Ammon's horn (tissue), 1 donor: Measurements from ENCODE around the gene LIG3.
"Not testable (repeated sequence)": the region's sequence is repeated elsewhere in the genome, so short reads cannot be mapped to it uniquely, and the experiment has no call there.

ENCODE experiments used
- DNase-seq: peaks from one replicate; pipeline ENCODE4 v3.0.0-alpha.2; 2016; ENCODE audit warnings: low spot score

The LIG3 gene

DNA sequence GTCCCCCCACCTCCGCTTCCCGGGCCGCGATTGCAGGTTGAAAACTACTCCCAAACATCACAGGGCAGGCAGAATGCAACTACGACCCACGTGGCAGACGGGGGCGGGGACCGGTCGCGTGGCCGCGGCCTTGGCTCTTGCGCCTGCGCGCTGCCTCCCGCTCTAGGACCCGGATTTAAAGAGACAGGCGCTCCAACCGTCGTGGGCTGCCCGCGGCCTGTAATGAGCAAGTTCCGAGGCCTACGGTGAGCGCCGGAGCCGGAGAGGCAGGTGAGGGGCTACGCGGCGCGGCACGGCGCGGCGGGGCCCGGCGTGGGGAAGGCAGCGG lies at the start of gene LIG3:
LIG3 (plus strand) TSS at position 160 of the 328 bp plus-strand sequence. CDS start 2,494 bp downstream, outside the sequence.
- peak; percentile 93 for DNase-seq

DNA sequence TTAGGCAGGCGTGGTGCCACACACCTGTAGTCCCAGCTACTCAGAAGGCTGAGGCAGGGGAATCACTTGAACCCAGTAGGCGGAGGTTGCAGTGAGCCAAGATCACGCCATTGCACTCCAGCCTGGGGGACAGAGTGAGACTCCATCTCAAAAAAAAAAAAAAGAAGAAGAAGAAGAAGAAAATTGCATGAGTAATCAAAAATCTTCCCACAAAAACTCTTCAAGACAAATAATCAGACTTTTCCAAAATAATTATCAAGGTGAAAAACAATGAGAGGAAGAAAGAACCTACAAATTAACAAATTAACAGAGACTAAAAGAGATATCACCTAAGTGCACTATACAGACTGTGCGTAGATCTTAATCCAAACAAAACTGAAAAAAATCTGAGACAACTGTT lies 29.5 kb upstream of the LIG3 start:
- not testable (repeated sequence) for DNase-seq

DNA sequence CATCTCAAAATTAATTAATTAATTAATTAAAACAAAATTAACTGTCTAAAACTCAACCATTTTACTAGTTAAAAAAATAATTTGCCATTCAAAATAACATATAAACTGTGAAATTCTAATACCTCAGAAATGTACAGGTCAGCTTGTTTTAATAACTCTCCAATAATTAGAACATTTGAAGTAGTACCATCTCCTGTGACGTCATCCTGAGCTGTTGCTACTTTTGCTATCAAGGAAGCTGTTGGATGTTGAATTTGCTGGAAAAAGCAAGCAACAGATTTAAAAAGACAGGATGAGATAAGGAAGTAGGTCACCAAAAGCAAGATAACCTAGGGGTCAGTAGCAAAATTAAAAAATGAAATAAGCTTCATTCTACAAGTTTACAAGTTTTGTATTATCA lies 21.9 kb upstream of the LIG3 start:
- no peak for DNase-seq

DNA sequence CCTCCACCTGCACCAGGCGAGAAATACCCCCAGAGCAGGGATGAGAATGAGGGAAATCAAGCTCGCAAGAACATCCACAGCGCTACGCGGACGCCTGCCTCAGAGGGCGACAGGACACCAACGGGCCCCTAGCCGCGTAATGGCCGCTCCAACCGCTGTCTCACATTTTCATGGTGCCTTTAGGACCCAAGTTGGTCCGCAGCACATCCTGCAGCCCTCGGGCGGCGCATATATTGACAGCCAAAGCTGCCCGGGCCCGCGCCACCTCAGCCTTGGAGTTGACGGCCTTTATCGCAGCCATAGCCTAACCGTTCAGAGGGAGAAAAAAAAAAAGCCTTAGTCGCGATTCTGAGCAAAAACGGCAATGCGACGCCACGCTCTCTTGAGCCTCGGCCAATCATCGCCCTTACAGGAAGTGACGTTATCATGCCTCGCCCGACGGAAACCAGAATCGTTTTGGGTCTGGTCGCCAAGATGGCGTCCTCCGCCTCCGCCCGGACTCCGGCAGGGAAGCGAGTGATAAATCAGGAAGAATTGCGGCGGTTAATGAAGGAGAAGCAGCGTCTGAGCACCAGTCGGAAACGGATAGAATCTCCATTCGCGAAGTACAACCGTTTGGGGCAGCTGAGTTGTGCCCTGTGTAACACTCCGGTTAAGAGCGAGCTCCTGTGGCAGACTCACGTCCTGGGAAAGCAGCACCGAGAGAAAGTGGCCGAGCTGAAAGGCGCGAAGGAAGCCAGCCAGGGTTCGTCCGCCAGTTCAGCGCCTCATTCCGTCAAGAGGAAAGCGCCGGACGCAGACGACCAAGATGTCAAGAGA lies 19.0 kb upstream of the LIG3 start, which contains the start of the genes CCT6B and ZNF830:
CCT6B (minus strand) TSS at position 368 of the 819 bp plus-strand sequence; CDS start at position 301, 67 bp downstream.
ZNF830 (plus strand) TSS at position 448 of the 819 bp plus-strand sequence; CDS start at position 475, 27 bp downstream.
- peak; percentile 96 for DNase-seq

DNA sequence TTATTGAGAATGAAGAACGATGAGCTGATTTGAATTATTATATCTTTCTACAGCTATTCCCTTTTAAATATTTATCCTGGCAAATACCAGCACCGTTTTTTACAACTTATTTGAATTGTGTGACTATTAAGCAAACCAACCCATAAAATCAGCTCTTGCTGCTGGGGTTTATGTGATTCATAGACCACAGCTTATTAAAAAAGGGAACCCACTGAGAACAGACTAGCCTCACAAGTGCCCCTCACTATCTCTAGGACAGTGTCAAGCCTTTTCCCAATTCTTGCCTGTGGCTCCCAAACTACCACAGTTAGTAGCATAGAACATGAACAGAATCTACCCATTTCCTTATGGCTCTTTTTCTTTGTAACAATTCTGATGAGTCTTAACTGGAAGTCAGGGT lies 6.1 kb upstream of the LIG3 start:
- DNase-seq, result no peak

DNA sequence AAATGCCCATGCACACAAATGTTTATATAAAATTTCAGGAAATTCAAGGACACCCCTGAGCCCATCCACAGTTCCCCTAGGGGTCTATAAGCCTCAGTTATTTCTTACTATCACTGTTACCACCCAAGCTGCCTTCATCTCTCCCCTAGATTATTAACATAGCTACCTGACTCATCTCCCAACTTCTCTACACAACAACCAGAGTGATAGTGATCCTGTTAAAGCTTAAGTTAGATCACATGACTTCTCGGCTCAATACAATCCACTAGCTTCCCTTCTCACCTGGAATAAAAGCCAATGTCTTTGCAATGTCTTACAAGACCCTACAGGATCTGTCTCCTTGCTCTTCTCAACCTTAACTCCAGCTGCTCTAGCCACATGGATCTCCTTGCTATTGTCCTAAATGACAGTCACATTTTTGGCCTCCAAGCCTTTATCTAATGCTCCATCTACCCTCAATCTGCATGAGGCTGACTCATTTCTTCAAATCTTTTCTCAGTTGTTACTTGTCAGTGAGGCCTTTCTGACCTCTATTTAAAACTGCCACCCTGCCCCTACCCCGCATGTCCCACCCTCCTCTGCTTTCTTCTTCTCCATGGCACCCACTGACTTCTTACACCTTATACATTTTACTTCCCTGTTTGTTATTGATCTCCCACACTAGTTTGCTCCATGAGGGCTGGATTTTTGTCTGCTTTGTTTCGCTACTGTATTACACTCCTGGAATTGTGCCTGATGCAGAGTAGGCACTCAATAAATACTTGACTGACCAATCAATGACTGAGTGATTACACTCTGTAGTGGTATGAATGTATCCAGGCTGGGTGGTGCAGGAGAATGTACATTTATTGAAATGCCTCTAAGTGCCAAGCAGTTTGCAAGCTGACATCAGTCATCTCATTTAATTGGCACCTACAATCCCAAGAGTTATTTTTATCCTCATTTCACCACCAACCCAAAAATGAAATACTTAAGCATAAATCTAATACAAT lies 5.2 kb upstream of the LIG3 start:
- no peak for DNase-seq

DNA sequence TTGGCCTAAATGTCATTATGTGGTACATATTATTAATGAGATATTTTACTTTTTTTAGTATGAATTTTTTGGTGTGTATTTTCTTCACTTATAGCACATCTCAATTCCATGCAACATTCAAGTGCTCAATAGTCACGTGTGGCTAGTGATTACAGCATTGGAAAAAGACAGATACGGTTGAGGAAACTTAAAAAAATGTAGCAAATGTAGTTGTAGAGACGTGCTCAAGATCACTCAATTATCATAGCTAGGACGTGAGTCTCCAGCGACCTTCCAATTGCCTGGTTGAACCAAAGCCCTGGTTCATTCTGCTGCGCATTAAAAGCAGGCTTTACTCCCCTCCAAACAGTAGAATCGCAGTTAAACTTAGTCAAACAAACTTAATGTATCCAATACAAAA lies 1.2 kb upstream of the LIG3 start:
- no peak for DNase-seq

DNA sequence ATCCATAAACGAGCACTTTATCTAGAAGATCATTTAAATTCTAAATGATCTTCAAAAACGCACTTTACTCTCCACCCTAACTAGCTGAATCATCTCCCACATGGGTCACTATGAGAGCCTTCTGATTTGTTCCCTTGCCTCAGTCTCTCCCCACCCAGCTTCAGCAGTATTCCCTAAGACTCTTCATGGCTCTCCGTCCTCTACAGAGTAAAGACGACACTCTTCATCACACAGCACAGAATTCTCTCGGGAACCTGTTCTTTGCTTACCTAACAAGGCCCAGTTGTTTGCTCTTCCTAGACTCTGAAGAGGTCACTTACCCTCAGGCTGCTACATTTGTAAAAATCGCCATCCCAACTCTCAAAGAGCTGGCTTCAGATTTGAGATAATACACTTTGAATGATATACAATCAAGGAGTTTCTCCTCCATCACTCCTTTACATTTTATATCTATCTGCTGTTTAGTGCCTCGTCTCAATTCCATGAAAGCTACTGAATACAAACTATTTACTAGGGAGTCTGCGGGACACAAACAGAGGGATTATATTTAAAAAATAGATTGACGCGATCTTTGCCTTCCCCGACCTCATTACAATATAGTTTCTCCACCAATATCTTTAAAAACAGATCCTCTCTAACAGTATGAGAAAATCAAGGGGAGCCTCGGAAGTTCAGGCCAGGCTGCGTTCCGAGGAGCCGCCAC lies 511 bp upstream of the LIG3 start:
- DNase-seq, result no peak

DNA sequence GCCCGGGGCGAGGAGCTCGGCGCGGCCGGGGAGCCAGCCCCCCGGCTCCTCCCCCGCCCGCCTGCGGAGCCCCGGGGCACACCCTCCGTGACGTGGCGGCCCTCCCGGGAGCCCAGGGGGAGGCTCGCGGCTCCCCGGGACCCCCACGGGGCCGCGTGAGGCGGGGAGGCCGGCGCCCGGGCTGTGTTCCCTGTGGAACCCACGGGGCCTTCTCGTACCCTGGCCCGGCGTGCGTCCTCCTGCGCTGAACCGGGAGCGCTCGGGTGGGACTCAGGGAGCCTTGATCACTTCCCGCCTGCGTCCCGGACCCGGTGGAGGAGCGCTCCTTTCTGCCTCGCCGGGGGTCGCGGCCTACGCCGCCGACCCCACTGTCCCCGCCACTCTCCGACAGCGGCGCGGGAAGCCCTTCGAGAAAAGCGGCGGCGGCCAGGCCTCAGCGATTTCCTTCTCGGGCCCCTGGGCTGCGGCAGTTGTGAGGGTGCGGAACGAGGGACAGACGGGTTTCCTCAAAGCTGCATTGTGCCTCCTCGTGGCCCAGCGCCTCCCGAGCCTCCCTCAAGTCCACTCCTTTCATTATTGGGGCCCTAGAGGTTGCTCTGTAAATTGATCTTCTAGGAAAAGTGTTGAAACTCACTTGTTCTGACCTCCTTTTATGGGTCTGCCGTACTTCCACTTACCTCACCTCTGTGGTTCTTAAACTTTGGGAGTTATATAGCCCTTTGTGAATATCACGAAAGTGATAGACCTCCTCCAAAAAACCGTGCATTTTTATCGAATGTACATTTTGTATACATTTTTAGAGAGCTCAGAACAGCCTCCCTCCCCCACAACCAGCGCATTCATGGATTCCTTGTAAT lies 597 bp downstream of the LIG3 start:
- DNase-seq, result peak; percentile 78

DNA sequence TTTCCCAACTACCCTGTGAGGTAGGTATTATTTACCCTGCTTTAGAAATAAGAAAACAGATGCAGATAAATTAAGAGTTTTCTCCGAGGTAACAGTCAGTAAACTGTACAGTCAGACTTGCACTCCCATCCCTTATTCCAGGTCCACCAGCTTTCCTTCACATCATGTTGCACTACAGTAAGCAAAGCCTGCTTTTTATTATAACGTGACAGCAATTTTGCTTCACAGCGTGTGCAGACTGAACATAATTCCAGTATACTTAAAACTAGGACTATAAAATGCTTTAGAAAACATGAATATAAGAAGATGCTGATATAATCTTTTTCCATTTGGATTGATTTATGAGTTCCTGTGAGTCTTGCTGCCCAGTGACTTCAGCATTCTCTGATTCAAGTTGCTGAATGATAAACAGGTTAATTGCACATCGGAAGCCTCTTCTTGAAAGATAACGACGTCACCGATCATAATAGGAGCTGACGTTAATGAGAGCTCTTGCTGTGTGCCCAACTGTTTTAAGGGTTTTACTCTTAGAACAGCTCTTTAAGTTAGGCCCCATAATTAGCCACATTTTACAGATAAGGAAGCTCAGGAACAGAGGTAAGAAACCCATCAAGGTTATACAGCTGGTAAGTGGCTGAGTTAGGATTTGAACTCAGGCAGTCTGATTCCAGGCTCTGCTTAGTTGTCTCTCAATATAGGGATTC lies 1.4 kb downstream of the LIG3 start:
- no peak for DNase-seq

DNA sequence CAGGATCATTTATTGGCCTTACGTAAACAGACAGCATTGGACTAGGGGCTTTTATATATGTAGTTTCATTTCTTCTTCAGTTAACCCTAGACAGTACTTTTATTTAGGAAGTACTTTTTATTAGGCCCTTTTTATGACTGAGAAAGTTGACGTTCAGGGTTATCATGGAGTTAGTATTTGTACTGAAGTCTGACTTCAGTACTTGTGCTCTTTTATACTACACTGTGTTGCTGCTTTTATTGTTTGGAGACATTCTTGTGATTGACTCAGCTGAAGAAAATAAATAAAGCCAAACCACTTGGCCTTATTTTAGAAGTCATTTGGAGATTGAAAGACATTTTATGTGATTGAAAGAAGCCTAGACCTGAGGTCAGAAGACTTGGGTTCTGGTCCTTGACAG lies 6.9 kb downstream of the LIG3 start:
- no peak for DNase-seq

DNA sequence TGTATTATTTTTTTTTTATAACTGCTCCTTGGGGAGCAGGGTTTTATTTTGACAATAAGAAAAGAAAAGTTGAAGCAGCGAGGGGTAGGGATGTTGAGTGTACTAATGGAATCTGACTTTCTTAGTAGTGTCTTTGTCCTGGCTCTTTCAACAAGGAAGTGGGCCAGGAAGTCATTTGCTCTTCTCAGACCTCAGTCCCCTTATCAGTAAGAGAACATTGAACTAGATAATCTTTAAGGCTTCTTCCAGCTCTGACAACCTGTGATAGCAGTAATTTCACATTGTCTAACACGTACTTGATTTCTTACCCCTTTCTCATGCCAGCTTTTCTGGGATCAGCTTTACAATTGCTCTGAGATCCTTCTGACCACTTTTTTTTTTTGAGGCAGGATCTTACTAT lies 8.3 kb downstream of the LIG3 start:
- no peak for DNase-seq

DNA sequence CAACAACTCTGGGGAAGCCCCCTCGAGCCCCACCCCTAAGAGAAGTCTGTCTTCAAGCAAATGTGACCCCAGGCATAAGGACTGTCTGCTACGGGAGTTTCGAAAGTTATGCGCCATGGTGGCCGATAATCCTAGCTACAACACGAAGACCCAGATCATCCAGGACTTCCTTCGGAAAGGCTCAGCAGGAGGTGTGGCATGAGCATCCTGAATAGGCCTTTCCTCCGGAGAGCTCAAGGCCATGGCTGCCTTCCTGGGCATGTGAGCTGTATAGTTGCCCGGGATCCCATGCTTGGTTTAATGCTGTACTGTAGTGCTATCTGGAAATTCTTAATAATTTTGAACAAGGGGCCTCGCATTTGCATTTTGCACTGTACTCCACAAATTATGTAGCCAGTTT lies 9.2 kb downstream of the LIG3 start:
- no peak for DNase-seq

DNA sequence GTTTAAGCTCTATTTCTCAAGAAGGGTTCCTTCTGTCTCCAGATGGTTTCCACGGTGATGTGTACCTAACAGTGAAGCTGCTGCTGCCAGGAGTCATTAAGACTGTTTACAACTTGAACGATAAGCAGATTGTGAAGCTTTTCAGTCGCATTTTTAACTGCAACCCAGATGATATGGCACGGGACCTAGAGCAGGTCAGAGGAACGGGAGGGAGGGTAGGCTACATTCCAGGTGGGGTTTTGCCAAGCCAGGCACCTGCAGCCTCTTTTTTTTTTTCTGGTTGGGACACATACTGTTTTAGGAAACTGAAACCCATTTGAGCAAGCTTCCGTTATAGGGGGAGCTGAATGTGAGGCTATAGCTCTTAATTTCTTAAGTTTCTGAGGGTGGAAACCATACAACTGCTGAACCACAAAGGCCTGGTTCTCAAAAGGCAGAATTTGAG lies 10.6 kb downstream of the LIG3 start:
- DNase-seq, result no peak

DNA sequence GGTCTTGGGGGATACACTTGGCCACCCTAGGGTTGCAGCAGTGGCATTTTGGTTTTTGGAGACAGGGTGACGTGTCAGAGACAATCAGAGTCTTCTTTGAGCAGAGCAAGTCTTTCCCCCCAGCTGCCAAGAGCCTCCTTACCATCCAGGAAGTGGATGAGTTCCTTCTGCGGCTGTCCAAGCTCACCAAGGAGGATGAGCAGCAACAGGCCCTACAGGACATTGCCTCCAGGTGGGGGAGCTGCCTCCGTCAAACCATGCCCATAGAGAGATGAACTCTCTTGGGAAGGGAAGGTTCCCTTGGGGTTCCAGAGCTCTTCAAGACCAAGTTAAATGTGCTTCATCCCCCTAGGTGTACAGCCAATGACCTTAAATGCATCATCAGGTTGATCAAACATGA lies 11.3 kb downstream of the LIG3 start:
- no peak for DNase-seq

DNA sequence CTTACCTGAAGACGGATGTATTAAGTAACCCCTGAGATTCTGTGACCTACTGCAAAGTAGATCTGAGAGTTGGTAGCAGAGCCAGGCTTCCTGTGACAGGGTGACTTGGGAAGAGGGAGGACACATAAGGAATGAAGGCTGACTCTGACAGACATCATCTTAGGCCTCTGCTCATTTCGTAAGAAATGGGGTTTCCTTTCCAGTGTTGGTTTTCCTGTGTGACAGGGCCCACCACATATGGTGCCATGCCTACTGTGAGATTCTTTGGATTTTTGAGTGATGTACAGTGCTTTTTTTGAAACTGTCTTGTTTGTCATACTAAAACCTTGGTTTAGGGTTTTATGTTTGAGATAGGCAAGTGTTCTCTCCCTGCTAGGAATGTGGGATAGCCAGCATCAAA lies 12.7 kb downstream of the LIG3 start:
- DNase-seq, result no peak

DNA sequence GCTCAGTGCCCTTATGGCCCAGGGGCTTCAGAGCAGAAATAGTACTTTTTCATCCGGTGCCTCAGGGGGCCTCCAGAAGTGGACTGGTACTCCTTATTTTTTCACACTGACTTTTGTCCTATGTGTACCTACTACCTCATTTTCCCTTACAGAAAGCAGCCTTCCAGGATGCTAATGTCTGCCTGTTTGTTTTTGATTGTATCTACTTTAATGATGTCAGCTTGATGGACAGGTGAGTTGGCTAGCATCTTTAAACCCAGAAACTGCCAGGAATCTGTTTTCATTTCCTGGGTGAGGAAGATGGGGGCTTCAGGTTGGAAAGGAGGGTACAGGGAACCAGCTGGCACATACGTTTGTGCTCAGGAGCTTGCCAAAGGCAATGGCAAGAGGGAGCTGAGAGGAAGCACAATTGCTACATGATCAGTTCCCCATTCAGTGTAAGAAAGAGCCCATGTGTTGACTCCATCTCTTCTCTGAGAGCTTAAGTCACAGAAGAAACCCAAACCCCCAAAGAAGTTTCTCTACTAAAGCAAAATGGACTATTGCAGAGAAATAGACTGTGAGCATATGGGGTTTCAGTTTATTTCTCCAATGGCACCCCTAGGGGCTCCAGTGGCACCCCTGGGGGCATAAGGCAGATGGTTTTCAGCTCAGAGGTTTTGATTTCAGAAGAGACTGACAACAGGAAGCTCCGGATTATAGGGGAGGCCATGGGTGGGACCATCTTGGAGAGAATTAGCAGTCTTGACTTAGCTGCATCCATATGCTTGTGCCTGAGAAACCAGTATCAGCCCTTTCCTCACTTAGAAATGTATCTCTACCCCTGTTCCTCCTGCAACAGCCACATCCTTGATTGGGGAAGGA lies 16.3 kb downstream of the LIG3 start:
- no peak for DNase-seq

DNA sequence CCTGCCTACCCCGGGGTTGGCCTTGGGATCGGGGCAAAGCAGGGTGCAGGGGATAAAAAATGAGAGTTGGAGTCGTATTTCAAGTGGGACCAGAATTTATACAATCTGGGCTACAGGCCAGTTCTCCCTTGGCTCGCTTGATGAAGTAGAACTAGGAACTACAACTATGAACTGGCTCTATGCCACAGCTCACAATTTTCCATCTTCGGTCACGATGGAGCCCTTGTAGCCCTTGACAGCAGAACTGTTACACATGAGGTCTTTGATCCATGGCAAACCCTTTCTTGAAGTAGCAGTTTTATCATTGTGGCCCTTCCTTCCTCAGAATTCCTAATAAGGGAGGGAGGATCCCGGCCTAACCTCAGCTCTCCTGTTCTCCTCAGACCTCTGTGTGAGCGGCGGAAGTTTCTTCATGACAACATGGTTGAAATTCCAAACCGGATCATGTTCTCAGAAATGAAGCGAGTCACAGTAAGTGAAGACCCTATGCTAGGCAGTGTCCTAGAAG lies 17.1 kb downstream of the LIG3 start:
- no peak for DNase-seq

DNA sequence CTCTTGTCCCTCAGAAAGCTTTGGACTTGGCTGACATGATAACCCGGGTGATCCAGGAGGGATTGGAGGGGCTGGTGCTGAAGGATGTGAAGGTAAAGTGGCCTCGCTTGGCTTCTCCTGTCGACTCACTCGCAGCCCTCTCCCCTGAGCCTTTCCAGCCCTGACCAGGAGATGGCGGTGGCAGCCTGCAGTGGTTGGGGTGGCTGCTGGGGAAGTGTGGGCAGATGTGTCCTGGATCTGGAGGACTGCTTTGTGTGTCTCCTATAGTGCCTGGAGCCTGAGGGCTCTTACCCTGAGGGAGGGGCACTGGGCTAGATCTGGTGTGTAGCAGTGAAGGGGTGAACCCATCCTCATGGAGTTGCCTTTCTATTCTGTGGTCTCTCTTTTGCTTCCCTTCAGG lies 17.9 kb downstream of the LIG3 start:
- peak; percentile 89 for DNase-seq
